Superior temporal gyrus (tissue), 1 donor: ENCODE data around the gene TSPAN14.

Experiments used
- DNase-seq: peaks from one replicate; pipeline ENCODE4 v3.0.0-alpha.2; 2016; ENCODE audit errors: extremely low spot score

Gene TSPAN14

GRCh38 chr10:80487791-80488538, 33.9 kb downstream of the TSPAN14 start:
- no peak for DNase-seq

DNA sequence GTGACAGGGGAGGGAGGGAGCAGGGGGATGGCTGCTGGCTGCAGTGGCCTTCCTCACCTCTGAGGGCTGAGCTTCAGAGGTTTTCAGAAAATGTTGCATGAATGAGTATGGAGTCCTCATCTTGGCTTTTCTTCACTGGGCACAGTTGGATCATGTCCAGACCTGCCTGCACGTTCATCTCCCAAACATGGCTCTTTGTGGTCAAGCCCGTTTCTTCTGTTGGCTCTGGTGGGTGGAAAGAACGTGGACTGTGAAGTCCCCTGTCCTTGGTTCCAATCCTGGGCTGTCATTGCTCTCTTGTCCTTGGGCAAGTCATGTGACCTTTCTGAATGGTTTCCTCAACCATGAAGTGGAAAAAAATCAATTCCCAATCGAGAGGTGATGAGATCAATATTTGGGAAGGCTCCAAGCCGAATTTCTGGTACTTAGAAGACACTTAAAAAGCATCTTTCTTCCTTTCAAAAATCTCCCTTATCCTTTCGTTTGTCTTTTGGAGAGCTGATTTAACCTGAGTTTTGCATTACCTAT, 34.5 kb downstream of the TSPAN14 start:
- no peak for DNase-seq

DNA sequence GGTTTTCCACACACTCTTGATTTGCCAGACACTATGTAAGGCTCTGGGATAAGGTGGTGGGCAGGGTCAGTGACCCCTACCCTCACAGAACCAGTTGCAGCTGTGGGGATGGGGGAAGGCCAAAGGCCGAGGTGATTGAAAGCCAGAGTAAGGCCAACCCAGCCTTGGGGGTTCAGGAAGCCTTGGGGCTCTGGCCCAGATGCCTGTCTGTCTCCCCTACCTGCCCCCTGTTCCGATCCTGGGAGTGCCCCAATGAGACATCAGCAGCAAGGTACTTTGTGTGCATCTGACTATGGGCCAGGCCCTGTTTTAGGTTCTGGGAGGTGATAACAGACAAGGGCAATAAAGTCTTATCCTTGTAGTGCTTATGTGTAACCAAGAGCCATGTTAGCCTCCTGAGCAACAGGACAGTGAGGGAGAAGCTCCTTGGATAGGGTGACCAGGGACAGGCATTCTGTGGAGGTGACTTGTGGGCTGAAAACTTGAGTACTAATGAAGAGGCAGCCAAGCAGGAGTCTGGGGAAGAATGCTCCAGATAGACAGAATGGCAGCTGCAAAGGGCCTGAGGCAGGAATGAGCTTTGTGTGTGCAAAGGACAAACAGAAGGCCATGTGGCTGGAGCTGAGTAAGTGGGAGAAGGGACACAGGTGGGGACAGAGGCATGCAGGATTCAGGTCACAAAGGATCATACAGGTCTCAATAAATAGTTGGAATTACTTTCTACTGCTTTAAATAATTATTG, 35.4 kb downstream of the TSPAN14 start:
- no peak for DNase-seq

GRCh38 chr10:80491251-80492102, 37.4 kb downstream of the TSPAN14 start:
- no peak for DNase-seq

DNA sequence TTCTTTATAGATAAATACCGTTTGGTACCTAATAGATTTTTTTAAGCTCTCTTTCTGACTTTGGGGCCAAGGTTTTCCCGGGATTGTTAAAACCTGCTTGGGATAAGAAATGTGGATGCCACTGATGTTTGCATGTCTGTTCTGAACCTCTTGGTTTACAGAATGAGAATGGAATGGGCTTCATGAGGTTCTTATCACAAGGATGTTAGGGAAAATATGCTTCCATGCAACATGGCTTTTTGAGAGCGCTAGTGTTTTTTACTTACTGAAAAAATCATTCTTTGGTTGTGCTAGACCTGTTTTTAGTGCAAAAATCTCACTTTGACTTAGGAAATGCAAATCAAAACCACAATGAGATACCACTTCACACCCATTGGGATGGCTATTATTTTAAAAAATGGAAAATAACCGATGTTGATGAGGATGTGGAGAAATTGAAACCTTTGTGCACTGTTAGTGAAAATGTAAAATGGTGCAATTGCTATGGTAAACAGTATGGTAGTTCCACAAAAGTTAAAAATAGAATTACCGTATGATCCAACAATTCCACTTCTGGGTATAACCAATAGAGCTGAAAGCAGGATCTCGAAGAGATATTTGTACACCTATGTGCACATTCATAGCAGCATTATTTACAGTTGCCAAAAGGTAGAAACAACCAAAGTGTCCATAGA, 38.9 kb downstream of the TSPAN14 start:
- DNase-seq = no peak

DNA sequence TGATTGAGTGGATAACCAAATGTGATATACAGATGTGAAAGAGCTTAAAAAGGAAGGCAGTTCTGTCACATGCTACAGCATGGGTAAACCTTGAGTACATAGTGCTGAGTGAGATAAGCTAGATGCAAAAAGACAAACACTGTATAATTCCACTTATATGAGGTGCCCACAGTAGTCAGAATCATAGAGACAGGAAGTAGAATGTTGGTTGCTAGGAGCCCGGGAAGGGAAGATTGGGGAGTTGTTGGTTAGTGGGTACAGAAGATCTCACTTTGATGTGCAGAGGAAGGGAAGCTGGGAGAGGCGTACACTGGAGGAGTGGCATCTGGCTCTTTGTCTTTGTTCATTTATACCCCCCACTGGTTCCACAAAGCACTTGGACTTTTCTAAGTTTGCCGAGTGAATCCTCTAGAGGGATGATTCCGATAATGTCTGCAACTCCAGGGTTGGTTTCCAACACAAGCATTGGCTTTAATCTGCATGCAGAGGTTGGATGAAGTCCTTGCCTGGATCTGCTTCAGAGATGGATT, 39.5 kb downstream of the TSPAN14 start:
- DNase-seq = no peak

DNA sequence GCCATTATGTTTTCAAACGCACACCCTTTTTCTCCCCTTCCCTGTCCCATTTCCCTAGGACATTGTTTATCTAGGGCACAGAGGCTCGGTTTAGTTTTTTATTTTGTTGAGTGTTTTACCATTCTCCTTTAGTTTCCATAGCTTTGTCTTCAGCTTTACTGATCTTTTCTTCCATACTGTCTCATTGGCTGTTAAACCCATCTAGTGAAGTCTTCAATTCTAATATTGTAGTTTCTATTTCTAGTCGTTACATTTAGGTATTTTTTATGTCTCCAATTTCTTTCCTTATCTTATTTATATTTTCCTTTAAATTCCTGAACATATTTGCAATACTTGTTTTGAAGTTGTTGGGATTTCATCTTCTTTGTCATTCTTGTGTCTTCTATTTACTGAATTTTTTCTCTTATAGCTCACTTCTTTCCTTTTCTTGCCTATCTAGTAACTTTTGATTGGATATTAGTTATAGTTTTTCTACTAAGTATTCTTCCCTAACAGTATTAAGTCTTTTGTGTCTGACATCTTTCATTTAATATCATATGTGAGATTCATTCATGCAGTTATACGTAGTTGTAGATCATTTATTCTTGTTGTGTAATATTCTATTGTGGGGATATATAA, 42.6 kb downstream of the TSPAN14 start:
- DNase-seq = no peak

- DNase-seq = no peak
Measured at GRCh38 chr10:80497187-80498077, 43.3 kb downstream of the TSPAN14 start.

DNA sequence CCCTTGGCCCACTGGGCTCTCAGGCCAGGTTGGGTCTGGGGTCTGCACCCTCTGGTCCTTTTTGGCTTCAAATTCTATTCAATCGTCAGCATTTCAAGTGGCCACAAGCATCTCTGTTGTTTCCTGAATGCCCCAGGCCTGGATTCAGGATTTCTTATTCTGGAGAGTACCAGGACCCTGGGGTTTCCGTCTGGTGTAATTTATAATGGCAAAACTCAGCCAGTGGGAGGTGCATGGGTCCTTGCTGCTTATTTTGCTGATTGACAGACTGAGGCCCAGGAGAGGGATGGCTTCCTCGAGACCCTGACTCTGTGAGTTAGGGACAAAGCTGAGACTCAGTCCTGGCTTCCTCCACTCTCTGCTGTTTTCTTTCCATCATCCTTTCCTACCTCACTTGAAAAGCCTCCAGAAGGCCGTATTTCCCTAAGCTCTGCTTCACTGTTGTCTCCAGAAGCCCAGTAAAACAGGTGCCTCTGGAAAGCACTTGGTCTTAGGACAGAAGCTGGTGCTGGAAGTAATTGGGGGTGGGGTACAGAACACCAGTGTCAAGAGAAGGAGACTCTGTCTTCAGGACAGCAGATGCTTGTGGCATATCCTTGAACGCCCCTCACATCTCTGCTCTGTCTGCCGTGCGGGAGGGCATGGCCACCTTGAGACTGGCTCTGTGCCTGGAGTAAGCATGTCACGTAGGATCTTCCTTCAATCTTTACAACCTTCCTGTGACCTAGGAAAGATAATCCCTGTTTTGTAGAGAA, 44.1 kb downstream of the TSPAN14 start:
- no peak for DNase-seq

DNA sequence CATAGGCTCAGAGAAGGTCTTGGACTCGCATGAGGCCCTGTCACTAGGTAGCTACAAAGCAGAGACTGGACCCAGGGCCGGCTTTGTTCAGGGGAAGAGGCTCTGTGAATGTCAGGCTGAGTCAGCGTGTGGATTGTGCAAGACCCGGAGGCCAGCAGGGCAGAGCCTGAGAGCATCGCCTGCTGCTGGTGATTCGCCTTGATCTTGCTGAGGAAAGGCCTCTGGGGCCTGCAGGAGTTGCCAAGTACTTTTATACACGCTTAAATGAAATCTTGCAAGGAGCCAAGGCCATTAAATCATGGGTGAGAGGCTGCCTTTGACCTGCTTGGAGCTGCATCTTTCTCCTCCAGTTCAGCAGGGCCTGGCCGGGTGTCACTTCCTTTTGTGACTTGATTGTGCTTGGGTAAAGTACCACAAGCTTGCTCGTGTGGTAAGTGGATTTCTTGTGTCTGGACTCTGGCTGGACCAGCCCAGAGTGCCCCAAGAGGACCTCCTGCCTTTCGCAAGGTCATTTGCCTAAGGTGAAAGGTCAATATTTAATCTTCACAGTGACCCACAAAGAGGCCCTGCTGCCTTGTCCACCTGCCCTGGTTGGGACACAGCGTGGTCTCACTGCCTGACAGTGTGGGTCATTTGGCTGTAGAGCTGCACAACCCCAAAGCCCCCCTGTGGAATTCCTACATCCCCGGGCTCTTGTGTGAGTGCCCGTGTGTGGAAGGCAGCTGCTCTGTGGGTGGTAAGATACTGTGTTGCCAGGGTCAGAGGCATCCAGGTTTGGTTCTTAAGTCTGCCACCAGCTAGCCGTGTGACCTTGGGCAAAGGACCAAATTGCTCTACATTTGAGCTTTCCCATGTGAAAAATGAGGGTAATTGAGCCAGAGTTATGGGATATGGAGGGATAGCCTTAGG, 45.0 kb downstream of the TSPAN14 start:
- no peak for DNase-seq

- no peak for DNase-seq
Measured at GRCh38 chr10:80500572-80501380, 46.7 kb downstream of the TSPAN14 start.

GRCh38 chr10:80501381-80501912, 47.3 kb downstream of the TSPAN14 start:
- no peak for DNase-seq

DNA sequence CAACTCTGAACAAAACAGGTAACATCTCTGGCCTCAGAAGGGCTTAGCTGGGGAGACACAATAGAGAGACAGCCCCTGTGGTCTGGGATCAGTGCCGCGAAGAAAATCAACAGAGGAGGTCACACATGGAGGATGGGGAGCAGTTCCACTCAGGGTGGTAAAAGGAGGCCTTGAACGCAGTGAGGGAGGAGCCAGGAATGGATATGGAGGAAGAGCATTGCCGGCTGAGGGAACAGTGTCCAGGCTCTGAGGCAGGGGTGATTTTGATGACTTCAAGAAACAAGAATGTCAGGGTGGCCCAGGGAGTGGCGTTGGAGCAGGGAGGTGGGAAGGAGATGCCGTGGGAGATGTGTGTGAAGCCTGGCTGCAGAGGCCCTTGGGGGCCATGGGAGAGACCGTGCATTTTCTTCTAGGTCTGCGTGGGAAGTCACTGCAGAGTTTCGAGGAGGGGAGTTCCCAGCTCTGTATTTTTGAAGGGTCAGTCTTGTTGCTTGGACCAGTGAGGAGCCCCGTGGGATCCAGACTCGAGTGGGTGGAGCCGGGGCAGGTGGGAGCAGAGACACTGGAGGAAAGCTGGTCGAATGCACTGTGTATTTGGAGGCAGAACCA, 47.9 kb downstream of the TSPAN14 start:
- no peak for DNase-seq

- DNase-seq = no peak
Measured at GRCh38 chr10:80502621-80503583, 48.8 kb downstream of the TSPAN14 start.

DNA sequence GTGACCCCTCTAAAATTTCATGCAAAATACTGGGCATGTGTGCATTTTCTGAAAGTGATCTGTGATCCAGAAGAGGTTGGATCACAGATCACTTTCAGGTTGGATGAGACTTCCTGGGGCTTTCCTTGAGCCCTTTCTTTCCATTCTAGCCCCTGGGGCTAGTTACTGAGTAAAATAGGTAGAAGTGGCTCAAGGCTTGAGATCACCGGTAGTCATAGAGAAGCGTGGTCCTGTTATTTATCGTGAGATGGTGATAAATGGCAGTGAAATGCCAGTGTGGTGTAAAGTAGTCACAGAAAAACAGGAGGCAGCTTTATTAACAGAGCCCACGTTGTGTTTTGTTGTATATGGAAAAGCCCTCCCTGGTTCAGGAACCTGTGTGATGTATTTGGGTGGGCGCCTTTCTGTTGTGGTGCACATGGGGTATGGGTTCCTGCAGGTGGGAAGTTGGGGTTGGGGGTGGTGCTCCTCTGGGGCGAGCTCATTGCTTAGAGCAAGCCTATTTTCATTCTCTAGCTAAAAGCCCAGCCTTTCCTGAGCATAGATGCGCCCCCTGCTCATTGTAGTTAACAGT, 49.6 kb downstream of the TSPAN14 start:
- DNase-seq = no peak
